SJSA1 (cell line): ENCODE measurements around the gene ERVFRD-1. TPM values are rescaled to one million over a fixed set of nuclear protein-coding genes. Genes with fewer than 3 reads are reported as not detected.

Experiments
- DNase-seq, 2 experiments: peaks; one replicate each; pipeline ENCODE4 v3.0.0-alpha.2; 2015 to 2020; ENCODE audit warnings: low spot score in 2 of 2, low read depth in 1 of 2
- H3K27ac ChIP-seq: fragments of 250-450 bp; sonication (Bioruptor Pico); 2 replicates; pipeline ENCODE4 v1.5.1; 2020; ENCODE audit warnings: mild to moderate bottlenecking, moderate library complexity
- H3K27me3 ChIP-seq: fragments of 250-450 bp; sonication (Bioruptor Pico); replicated peaks from 2 replicates; pipeline ENCODE4 v1.5.1; 2020; ENCODE audit warnings: mild to moderate bottlenecking, moderate library complexity
- H3K36me3 ChIP-seq: fragments of 250-450 bp; sonication (Bioruptor Pico); 2 replicates; pipeline ENCODE4 v1.5.1; 2020; ENCODE audit warnings: mild to moderate bottlenecking
- H3K4me1 ChIP-seq: fragments of 250-450 bp; sonication (Bioruptor Pico); replicated peaks from 2 replicates; pipeline ENCODE4 v1.6.1; 2021; ENCODE audit warnings: mild to moderate bottlenecking
- H3K4me3 ChIP-seq: fragments of 250-450 bp; sonication (Bioruptor Pico); 2 replicates; pipeline ENCODE4 v1.5.1; 2020; ENCODE audit warnings: mild to moderate bottlenecking
- H3K9me3 ChIP-seq: fragments of 250-450 bp; sonication (Bioruptor Pico); replicated peaks from 2 replicates; pipeline ENCODE4 v1.5.1; 2020; ENCODE audit warnings: mild to moderate bottlenecking
- total RNA-seq: library from RNA; depleted of rRNA; stranded (reverse); fragments of >200 nt; shearing (Covaris generic); gene quantifications from 2 replicates; pipeline ENCODE4 v1.2.3, GENCODE V29; 2014; rRNA removed

ERVFRD-1 gene
- not detected in 2 replicates for total RNA-seq

GRCh38 chr6:11110921-11111768, at the start of gene ERVFRD-1:
Gene ERVFRD-1, minus strand, starts transcription at chr6:11111725. Its CDS starts 6,415 bp downstream, at chr6:11105310.
- no peak for DNase-seq
- no peaks in the 10 kb centered on the region; the same call in 1 of the 2 replicates for H3K9me3 ChIP-seq
- H3K36me3 ChIP-seq, result peaks cover 11% of the 10 kb centered on the region
- no peaks in the 10 kb centered on the region for H3K4me1 ChIP-seq
- no peak within 1 kb of the TSS for H3K4me3 ChIP-seq
- no peaks in the 10 kb centered on the region for H3K27me3 ChIP-seq
- no peak within 1 kb of the TSS for H3K27ac ChIP-seq

GRCh38 chr6:11160199-11160598, 48.7 kb upstream of the ERVFRD-1 start:
- no peak for DNase-seq
- no peaks in the 10 kb centered on the region for H3K27me3 ChIP-seq
- no peaks in the 10 kb centered on the region for H3K9me3 ChIP-seq
- H3K4me1 ChIP-seq, result peaks cover 30% of the 10 kb centered on the region
- peak overlapping the region; percentile 78 for H3K27ac ChIP-seq
- no peak overlapping the region for H3K4me3 ChIP-seq
- no peaks in the 10 kb centered on the region for H3K36me3 ChIP-seq

- H3K27ac ChIP-seq, result no peak overlapping the region
- no peak overlapping the region for H3K4me3 ChIP-seq
- peaks cover 8% of the 10 kb centered on the region for H3K4me1 ChIP-seq
- DNase-seq, result no peak
- no peaks in the 10 kb centered on the region for H3K36me3 ChIP-seq
- H3K9me3 ChIP-seq, result no peaks in the 10 kb centered on the region
- H3K27me3 ChIP-seq, result no peaks in the 10 kb centered on the region
These were observed 44.1 kb upstream of the ERVFRD-1 start for GRCh38 chr6:11155589-11155988.

- Histone ChIP-seq H3K9me3 (no peaks in the 10 kb centered on the region), H3K27ac (no peak overlapping the region), H3K27me3 (no peaks in the 10 kb centered on the region), H3K36me3 (no peaks in the 10 kb centered on the region), H3K4me3 (no peak overlapping the region), H3K4me1 (no peaks in the 10 kb centered on the region)
- no peak for DNase-seq
These were observed 41.9 kb upstream of the ERVFRD-1 start for GRCh38 chr6:11153447-11153846.

- no peak for DNase-seq
- Histone ChIP-seq H3K9me3 (no peaks in the 10 kb centered on the region), H3K36me3 (no peaks in the 10 kb centered on the region), H3K27ac (no peak overlapping the region), H3K27me3 (no peaks in the 10 kb centered on the region), H3K4me1 (no peaks in the 10 kb centered on the region), H3K4me3 (no peak overlapping the region)
These were observed 41.1 kb upstream of the ERVFRD-1 start for GRCh38 chr6:11152581-11152980.

- no peaks in the 10 kb centered on the region for H3K4me1 ChIP-seq
- H3K9me3 ChIP-seq, result no peaks in the 10 kb centered on the region
- H3K36me3 ChIP-seq, result no peaks in the 10 kb centered on the region
- H3K4me3 ChIP-seq, result no peak overlapping the region
- H3K27me3 ChIP-seq, result no peaks in the 10 kb centered on the region
- DNase-seq, result no peak
- H3K27ac ChIP-seq, result no peak overlapping the region
These were observed 40.0 kb upstream of the ERVFRD-1 start for GRCh38 chr6:11151488-11151887.

- Histone ChIP-seq H3K9me3 (no peaks in the 10 kb centered on the region), H3K27ac (no peak overlapping the region), H3K36me3 (no peaks in the 10 kb centered on the region), H3K4me3 (no peak overlapping the region), H3K27me3 (no peaks in the 10 kb centered on the region), H3K4me1 (peaks cover 2% of the 10 kb centered on the region)
- DNase-seq, result no peak
These were observed 38.0 kb upstream of the ERVFRD-1 start for GRCh38 chr6:11149551-11149950.

- DNase-seq, result no peak
- no peaks in the 10 kb centered on the region for H3K9me3 ChIP-seq
- no peaks in the 10 kb centered on the region for H3K27me3 ChIP-seq
- no peaks in the 10 kb centered on the region for H3K36me3 ChIP-seq
- H3K27ac ChIP-seq, result no peak overlapping the region
- H3K4me1 ChIP-seq, result peaks cover 15% of the 10 kb centered on the region
- H3K4me3 ChIP-seq, result no peak overlapping the region
These were observed 34.7 kb upstream of the ERVFRD-1 start for GRCh38 chr6:11146117-11146826.

- H3K27me3 ChIP-seq, result no peaks in the 10 kb centered on the region
- no peaks in the 10 kb centered on the region for H3K36me3 ChIP-seq
- H3K4me3 ChIP-seq, result no peak overlapping the region
- peak overlapping the region; percentile 65 for H3K27ac ChIP-seq
- H3K9me3 ChIP-seq, result no peaks in the 10 kb centered on the region
- peaks cover 25% of the 10 kb centered on the region for H3K4me1 ChIP-seq
- peak; percentile 80 to 81 for DNase-seq
These were observed 32.9 kb upstream of the ERVFRD-1 start for GRCh38 chr6:11144393-11144851.

GRCh38 chr6:11143394-11144371, 32.2 kb upstream of the ERVFRD-1 start:
- no peak overlapping the region for H3K4me3 ChIP-seq
- H3K36me3 ChIP-seq, result no peaks in the 10 kb centered on the region
- peaks cover 31% of the 10 kb centered on the region for H3K4me1 ChIP-seq
- H3K9me3 ChIP-seq, result no peaks in the 10 kb centered on the region
- DNase-seq, result peak; percentile 79 to 90
- H3K27me3 ChIP-seq, result no peaks in the 10 kb centered on the region
- peak overlapping the region; percentile 65 for H3K27ac ChIP-seq

- Histone ChIP-seq H3K4me1 (peaks cover 31% of the 10 kb centered on the region), H3K9me3 (no peaks in the 10 kb centered on the region), H3K36me3 (no peaks in the 10 kb centered on the region), H3K4me3 (no peak overlapping the region), H3K27me3 (no peaks in the 10 kb centered on the region), H3K27ac (no peak overlapping the region)
- DNase-seq, result no peak
These were observed 30.9 kb upstream of the ERVFRD-1 start for GRCh38 chr6:11142296-11143027.

GRCh38 chr6:11141295-11141694, 29.8 kb upstream of the ERVFRD-1 start:
- H3K4me1 ChIP-seq, result peaks cover 38% of the 10 kb centered on the region
- no peaks in the 10 kb centered on the region for H3K27me3 ChIP-seq
- no peaks in the 10 kb centered on the region for H3K36me3 ChIP-seq
- no peak overlapping the region for H3K27ac ChIP-seq
- H3K9me3 ChIP-seq, result no peaks in the 10 kb centered on the region
- no peak for DNase-seq
- H3K4me3 ChIP-seq, result no peak overlapping the region

- H3K9me3 ChIP-seq, result no peaks in the 10 kb centered on the region
- no peaks in the 10 kb centered on the region for H3K27me3 ChIP-seq
- DNase-seq, result no peak
- peaks cover 38% of the 10 kb centered on the region for H3K4me1 ChIP-seq
- no peak overlapping the region for H3K4me3 ChIP-seq
- H3K36me3 ChIP-seq, result peaks cover 12% of the 10 kb centered on the region
- no peak overlapping the region for H3K27ac ChIP-seq
These were observed 28.5 kb upstream of the ERVFRD-1 start for GRCh38 chr6:11140056-11140455.
